ENCODE measurements around the gene ADGRD2.
A peak's percentile ranks its signal among the peaks of the same experiment; 100 is the strongest.

ADGRD2 gene

DNA sequence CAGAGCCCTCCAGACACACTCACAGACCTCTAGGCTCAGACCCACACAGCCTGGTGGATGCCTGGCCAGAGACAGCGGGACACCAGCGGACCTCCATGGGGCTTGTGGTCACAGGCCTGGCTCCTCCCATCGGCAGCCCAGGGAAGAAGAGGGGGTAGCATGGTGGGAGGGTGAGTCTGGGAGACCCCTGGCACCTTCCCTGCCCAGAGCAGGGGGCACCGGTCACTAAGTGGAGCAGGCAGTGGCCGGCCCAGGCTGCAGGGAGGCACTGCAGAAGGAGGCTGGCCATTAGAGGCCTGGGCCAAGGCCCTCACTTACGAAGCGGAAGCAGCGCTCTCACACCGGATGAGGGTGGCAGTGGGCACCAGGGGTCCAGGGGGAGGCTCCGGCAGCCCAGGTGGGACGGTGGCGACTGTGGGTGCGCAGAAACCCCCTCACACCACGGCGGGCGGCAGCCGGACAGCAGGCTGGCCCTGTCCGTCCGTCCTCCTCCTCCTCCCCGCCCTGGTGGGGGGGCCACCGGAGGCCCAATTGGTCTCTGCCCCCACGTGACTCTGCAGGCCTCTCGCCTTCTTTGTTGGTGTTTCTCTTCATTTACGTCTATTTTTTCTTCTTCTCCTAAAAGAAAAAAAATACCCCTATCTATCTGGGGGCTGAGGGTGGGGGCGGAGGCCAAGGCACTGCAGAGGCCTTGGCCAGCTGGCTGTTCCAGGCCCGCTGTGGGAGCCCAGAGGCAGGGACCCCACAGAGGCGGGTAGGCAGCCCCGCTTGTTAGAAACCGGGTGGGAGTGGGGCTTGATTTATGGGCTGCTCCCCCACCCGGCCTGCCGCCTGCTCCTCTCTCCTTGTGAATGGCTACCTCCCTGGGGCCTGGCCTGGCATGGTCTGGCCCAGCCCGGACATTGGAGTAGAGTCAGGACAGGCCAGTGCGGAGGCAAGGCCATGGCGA lies 57.0 kb downstream of the ADGRD2 start, which contains the start of gene NR5A1:
NR5A1 (minus strand) TSS at position 469 of the 949 bp plus-strand sequence. CDS start 4,004 bp downstream, outside the sequence.
- no peak for DNase-seq

DNA sequence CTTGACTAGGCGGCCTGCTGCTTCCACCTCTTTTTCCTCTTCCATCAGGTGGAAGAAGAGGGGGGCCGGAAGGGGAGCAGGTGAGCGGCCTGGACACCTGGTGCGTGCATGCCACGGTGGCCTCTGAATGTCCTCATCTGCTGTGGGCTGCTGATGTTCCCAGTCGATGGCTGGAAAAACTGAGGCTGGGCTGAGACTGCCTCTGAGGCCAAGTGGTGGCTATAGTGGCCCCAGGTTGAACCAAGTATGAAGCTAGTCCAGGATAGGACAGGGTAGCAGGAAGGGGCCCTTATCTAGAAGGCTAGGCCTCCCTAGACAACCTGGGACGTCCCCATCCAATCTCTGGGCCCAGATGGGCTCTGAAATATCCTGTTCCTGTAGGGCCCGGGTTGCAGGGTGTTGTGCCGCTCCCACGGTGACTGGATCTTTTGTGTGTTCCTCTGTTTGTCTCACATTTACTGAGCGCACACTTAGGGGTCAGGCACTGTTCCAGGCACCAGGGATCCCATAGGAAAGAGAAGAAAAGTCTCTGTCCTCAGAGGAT lies 57.7 kb downstream of the ADGRD2 start:
- no peak for DNase-seq

DNA sequence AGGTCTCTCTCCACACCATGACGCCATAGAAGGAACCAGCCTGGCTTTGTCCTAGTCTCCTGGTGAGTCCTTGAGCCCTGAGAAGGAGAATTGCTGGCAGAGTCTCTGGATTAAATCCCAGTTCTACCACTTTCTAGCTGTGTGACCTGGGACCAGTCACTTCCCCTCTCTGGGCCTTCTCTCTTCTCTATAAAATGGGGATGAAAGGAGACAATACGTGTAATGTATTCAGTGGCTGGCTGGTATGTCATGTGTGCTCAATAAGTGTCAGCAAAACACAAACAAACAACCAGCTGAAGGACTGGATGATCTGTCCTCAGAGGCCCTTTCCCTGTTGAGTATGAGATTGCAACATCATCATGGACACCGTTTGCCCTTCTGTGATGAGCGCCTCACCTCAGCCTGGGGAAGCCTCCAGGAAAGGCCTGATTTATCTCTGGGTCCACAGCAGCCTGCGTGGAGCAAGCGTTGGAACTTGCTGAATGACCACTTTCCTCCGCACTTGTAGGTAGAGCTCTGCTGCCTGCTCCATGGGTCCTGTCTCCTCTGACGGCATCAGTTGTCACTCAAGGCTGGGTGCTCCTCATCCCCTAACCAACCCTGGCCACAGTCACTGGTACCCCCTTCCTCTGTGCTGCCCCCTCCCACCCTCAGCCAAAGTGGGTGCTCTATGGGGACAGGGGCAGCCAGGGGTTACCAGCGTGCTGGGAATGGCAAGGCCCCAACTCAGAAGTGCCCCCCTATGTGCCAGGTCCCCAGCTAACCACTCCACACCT lies 60.6 kb downstream of the ADGRD2 start:
- DNase-seq, result no peak

DNA sequence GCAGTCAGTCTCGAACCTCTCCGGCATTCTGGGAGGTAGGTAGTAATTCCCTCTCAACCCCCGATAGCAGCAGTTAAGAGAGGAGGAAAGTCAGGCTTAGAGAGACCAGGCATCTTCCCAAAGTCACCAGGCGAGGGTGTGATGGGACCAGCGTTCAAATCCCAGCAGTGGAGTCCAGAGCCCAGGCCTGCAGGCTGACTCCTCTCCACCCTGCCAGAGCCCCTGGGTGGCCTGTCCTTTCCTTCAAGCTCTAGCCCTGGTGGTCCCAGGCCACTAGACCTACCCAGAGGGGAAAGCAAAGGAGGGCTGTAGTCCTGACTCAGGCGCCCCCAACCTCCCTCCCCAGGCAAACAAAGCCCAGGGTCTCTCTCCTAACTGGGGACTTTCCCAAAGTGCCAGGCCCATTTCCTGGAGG lies 61.2 kb downstream of the ADGRD2 start:
- DNase-seq, result no peak

DNA sequence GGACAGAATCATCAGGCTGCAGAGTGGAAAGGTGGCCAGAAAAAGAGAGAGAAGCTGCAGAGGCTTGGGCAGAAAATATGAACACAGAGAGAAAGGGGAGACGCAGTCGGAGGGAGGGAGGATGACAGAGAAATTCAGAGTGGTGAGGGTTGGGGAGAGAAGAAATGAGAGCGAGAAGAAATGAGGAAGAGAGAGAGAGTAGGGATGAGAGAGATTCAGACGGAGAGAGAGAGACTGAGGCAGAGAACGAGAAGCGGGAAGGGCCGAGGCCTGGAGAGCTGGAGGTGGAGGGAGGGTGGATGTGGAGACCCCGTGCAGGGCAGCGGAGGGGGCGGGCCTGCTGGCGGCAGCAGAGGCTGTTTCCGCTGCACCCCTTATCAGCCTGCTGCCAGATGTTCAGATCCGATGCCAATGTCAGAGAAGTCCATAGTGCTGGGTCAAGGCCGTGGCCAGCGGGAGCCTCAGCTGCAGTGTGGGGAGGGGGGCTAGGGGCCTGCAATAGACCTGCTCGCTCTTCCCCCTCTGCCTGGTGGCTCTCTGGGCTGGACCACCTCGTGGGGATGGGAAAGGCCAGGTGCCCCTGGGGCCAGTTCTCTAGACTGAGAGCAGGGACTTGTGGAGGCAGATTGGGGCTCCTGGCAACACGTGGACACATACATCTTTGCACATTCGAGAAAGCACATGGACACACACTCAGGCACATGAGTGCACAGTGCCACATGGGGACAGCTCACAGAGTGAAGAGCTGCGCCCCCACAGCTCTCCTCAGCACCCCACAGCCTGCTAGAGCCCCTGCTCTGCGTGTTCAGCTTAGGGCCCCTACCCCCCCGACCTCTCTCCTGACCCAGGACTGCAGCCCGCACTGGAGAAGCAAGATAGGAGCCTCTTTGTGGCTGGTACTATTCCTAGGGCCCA lies 61.9 kb downstream of the ADGRD2 start:
- no peak for DNase-seq

DNA sequence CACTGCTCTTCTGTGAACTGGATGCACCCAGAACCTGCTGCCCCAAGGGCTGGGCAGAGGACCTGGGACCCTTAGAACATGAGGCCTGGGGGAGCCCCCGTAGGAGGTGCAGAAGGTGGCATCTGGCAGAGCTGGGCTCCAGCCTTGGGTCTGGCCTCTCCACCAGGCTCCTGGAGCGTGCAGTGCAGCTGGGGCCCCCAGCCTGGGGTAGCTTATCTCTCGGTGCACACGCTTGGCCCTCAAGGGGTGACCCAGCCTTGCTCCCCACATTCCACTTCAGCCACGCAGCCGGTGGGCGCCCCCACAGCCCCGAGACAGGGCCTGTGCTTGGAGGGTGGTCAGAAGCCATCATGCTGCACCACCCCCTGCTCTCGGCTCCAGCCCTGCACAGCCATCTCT lies 62.6 kb downstream of the ADGRD2 start:
- DNase-seq, result no peak

DNA sequence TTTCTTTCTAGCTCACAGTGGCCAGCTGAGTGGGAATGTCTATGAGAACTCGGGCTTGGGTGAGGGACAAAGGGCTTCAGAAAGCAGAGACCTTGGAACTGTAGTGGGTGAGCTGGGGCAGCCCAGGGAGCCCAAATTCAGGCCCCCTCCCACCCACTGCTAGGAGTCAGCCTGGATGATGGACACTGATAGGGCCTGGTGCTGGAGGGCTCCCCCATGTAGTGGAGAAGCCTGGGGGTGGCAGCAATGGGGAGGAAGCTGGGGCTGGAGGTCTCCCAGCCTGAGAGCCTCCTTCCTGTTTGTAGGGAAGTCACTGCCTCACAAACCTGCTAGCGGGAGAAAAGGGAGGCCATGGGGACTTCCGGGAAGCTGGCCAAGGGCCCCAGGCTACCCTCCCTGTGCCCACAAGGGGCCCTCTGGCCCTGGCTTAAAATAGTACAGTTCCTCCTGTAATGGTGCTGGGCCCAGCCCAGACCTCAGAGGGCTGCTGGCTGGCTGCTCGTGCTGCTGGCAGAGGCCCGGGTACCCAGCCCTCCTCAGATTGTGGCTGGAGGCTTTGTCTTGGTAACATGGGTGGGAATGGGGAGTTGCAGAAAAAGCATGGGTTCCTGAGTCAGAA lies 63.2 kb downstream of the ADGRD2 start:
- peak in 14 of 58 donors; percentile 6 to 64 (median 14) for DNase-seq

DNA sequence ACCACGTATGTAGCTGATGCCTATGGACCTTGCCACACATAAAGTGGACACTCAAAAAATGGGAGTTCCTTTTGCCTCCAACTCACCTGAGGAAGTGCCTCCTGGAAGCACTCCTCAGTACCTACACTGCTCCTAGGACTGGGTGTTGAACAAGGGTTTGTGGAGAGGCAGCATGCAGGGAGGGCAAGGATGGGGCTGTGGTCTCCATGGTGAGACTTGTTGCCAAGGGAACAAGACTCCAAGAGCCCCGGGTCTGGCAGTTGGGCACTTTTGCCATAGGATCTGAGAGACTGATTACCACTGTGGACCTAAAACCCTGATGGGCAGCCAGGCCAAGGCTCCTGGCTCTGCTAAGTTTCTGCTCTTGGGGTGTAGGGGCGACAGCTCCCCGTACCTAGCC lies 63.9 kb downstream of the ADGRD2 start:
- no peak for DNase-seq

DNA sequence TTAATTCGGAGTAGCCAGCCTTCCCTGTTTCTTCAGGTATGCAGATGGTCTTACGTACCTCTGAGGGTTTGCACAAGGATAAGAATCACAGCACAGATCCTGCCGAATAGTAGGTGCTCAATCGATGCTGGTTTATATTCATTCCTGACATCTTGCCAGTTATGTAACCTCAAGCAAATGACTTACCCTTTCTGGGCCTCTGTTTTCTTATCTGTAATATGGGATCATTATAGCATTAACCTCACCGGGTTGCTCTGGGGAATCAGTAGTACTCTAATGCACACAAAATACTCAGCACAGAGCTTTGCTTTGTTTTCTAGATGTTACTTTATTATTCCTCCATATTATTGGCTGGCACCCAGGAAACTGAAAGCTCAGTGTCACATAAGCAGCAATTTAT lies 64.6 kb downstream of the ADGRD2 start:
- DNase-seq, result no peak

DNA sequence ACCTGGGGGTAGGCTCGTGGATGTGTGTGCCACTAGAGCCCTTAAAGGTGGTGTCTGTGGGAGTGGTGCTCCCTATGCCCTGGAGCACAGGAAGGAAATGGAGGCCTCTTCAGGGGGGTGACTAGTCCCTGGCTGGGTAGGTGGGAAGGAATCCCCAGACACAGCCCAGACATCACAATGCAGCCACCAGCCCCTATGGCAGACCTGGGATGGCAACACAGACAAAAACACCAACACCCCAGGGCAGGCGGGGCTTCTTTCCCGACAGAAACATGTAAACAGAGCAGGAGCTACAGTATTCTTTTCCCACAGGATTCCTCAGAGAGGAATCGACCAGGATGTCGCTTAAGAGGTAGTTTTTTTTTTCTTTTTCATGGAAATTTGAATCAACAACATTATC lies 67.3 kb downstream of the ADGRD2 start:
- DNase-seq, result no peak

DNA sequence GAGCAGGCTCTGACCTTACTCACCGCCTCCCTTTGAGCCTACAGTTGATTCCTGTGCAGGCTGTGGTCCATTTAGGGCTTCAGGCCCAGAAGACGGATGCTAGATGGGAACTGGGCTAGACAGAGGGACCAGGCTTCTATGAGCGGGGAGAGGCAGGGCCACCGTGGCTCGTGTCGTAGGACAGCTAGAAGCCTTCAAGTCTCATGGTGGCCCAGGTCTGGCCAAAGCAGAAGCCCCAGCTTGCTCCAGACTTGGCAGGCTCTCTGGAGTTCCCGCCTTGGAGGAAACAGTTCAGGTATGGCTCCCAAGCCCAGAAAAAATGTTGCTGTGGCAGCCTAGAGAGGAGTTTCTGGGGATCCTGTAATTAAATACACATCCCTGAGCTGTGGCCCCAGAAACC lies 67.9 kb downstream of the ADGRD2 start:
- DNase-seq, result no peak

DNA sequence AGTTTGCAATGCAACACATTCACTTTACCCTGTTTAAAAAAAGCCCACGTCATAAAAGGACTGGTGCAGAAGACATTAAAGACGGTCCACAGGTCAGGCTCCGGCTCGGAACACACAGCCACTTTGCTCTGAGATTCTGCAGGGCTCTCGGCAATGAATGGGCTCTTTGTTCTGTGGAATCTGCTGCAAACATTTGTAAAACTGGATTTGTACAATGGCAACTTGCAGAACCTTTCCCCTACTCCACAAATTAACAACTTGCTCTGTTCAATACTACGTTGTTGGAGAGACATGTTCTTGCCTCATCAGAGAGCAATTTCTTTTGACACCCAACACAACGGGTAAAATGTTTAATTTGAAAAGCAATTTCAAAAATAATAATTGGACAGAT lies 70.0 kb downstream of the ADGRD2 start:
- DNase-seq, result peak in 26 of 58 donors; percentile 4 to 68 (median 28)

DNA sequence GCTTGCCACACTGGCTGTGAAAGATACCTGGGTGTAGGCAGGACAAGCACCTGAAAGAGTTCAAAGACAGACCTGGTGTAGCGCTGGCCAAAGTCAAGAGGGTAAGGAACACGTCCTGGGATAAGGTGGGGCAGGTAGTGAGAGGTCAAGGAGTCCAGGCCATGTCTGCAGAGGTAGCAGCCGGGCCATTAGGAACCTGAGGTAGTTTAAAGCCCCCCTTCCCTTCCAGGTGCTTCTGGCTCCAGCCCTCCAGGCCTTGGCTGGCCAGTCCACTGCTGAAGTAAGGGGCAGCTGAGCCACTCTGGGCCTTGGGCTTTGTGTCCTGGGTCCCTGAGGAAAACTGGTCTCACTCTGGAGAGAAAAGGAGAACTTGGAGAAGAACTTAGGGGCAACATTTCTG lies 70.9 kb downstream of the ADGRD2 start:
- no peak for DNase-seq

DNA sequence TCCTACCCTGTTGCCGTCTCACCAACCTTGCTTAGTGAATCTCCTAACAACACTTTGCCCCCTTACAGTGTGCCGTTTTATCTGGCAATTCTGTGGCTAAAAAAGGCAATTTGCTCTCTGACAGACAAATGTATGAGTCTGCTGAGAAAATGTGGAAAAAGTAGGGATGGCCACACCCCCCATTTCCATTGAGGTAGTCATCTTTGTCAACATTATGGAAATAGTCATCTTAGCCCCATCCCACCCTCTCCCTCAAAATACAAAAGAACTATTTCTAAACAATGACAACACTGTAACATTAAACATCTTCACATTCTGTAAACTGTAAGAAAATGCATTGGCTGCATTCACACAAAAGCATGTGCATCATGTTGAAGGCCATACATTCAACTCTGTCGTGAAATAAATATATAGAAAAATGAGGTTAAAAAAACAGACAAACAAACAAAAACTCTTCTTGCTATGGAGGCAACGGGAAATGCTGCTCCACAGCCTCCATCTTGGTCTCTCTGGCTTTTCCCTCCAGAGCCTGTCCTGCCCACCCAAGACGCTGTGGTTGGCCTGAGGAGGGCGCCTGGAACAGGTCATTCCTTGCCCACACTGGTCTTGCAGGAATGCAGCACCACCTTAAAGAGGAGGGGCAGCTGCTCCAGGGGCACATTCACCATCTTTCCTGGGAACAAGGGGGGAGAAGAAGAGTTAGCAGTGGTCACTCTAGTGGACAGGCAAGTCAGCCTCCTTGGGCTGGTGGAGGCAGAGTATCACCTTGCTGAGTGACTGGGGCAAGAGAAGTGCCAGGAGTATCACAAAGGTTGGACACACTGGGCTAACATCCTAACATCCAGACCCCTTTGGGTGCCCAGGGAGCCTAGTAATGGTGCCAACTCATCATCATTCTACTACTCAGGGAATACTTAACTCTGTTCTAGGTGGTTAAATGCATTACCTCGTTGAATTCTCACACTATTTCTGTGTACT lies 72.2 kb downstream of the ADGRD2 start:
- DNase-seq, result no peak

DNA sequence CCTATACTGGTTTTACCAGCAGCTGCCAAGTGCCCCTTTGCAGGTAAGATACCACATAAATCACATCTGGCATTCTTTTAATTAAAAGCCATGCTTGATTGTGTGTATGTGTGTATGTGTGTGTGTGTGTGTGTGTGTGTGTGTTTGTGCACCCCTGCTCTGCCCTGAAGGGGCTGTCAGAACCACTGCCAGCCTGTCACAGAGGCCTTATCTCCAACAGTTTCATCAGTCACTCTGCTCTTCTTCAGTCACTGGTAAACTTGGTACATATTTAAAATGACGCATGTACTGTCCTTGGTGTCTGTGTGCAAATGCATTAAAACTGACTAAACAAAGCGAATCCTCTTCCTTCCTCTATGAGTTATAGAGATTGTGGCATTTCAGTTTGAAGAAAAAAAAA lies 75.9 kb downstream of the ADGRD2 start:
- DNase-seq, result no peak

DNA sequence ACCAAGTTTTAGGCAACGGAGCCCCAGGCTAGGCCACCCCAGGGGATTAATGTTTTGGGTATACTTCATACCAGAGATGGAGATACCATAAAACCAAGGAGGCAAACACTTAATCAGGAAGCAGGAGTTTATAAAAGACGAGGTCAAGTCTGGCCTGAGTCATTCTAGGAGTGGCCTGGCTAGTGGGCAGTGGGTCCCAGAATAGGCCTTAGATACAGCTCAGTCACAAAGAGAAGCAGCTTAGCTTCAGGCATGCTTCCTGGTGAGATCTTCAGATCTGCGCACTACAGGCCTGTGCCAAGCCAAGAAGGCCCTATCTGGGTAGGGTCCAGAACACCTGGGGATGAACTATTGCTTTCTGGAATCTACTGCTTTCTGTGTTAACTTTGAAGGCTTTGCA lies 77.5 kb downstream of the ADGRD2 start:
- no peak for DNase-seq

Measured in anterior cingulate cortex (tissue), 58 donors.